Measurements from ENCODE around the gene TPCN1.

TPCN1 gene

GRCh38 chr12:113305281-113305856, 84.1 kb downstream of the TPCN1 start:
- H3K4me3 ChIP-seq (ENCODE audit: low read depth, low read length) = no peak overlapping the region
- H3K36me3 ChIP-seq (ENCODE audit: control insufficient read depth in 2 of 2, insufficient read depth in 1 of 2, low read length in 2 of 2) = peaks cover 0 to 25% of the 10 kb centered on the region in 2 experiments; a peak in 1 of 3 replicates
- POLR2A ChIA-PET = interaction anchor here (0.6 to 0.7 kb wide), 2 partner anchors 30 to 36 kb away, joined by 5 to 6 read pairs; partner anchors contain the start of gene SLC8B1
- CTCF ChIA-PET = interaction anchor here (0.7 kb wide), 2 partner anchors 38 to 235 kb away, joined by 3 read pairs; no protein-coding TSS in a partner anchor
- no peaks in the 10 kb centered on the region for H3K9me3 ChIP-seq (ENCODE audit: control insufficient read depth, insufficient read depth, low read depth, low read length)
- H3K27ac ChIP-seq (ENCODE audit: extremely low read depth, low read depth, low read length) = no peak overlapping the region
- no peaks in the 10 kb centered on the region for H3K4me1 ChIP-seq (ENCODE audit: control insufficient read depth, insufficient read depth, low read length)
- TF ChIP-seq EGR2 (tag by site-specific recombination; IDR thresholded peaks at IDR 0.05; ENCODE audit: low read depth) (no peak), ZNF677 (tag by site-specific recombination; IDR thresholded peaks at IDR 0.05) (no peak), ZNF157 (tag by site-specific recombination; IDR thresholded peaks at IDR 0.05) (no peak), ZNF621 (tag by site-specific recombination; IDR thresholded peaks at IDR 0.05) (no peak), ZBTB1 (tag by site-specific recombination; IDR thresholded peaks at IDR 0.05) (no peak), HOXD13 (CRISPR knock-in tag; IDR thresholded peaks at IDR 0.05; ENCODE audit: borderline replicate concordance) (no peak), KLF7 (tag by site-specific recombination; IDR thresholded peaks at IDR 0.05; ENCODE audit: borderline replicate concordance) (no peak), ZNF324 (tag by site-specific recombination; IDR thresholded peaks at IDR 0.05) (no peak), ZNF16 (tag by site-specific recombination; IDR thresholded peaks at IDR 0.05; ENCODE audit: low read depth) (no peak), ZNF132 (tag by site-specific recombination; IDR thresholded peaks at IDR 0.05; ENCODE audit: borderline replicate concordance) (no peak), YY2 (tag by site-specific recombination; IDR thresholded peaks at IDR 0.05) (no peak), ZNF114 (tag by site-specific recombination; IDR thresholded peaks at IDR 0.05) (no peak), ZNF121 (tag by site-specific recombination; IDR thresholded peaks at IDR 0.05) (no peak)
- TF ChIP-seq, protein P1, sequence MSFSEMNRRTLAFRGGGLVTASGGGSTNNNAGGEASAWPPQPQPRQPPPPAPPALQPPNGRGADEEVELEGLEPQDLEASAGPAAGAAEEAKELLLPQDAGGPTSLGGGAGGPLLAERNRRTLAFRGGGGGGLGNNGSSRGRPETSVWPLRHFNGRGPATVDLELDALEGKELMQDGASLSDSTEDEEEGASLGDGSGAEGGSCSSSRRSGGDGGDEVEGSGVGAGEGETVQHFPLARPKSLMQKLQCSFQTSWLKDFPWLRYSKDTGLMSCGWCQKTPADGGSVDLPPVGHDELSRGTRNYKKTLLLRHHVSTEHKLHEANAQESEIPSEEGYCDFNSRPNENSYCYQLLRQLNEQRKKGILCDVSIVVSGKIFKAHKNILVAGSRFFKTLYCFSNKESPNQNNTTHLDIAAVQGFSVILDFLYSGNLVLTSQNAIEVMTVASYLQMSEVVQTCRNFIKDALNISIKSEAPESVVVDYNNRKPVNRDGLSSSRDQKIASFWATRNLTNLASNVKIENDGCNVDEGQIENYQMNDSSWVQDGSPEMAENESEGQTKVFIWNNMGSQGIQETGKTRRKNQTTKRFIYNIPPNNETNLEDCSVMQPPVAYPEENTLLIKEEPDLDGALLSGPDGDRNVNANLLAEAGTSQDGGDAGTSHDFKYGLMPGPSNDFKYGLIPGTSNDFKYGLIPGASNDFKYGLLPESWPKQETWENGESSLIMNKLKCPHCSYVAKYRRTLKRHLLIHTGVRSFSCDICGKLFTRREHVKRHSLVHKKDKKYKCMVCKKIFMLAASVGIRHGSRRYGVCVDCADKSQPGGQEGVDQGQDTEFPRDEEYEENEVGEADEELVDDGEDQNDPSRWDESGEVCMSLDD (tag by site-specific recombination; IDR thresholded peaks at IDR 0.05) = no peak
- TF ChIP-seq, protein P2, sequence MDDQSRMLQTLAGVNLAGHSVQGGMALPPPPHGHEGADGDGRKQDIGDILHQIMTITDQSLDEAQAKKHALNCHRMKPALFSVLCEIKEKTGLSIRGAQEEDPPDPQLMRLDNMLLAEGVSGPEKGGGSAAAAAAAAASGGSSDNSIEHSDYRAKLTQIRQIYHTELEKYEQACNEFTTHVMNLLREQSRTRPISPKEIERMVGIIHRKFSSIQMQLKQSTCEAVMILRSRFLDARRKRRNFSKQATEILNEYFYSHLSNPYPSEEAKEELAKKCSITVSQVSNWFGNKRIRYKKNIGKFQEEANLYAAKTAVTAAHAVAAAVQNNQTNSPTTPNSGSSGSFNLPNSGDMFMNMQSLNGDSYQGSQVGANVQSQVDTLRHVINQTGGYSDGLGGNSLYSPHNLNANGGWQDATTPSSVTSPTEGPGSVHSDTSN (CRISPR knock-in tag; IDR thresholded peaks at IDR 0.05) = no peak
- TF ChIP-seq, protein P3, sequence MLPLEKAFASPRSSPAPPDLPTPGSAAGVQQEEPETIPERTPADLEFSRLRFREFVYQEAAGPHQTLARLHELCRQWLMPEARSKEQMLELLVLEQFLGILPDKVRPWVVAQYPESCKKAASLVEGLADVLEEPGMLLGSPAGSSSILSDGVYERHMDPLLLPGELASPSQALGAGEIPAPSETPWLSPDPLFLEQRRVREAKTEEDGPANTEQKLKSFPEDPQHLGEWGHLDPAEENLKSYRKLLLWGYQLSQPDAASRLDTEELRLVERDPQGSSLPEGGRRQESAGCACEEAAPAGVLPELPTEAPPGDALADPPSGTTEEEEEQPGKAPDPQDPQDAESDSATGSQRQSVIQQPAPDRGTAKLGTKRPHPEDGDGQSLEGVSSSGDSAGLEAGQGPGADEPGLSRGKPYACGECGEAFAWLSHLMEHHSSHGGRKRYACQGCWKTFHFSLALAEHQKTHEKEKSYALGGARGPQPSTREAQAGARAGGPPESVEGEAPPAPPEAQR (tag by site-specific recombination; IDR thresholded peaks at IDR 0.05) = no peak

DNA sequence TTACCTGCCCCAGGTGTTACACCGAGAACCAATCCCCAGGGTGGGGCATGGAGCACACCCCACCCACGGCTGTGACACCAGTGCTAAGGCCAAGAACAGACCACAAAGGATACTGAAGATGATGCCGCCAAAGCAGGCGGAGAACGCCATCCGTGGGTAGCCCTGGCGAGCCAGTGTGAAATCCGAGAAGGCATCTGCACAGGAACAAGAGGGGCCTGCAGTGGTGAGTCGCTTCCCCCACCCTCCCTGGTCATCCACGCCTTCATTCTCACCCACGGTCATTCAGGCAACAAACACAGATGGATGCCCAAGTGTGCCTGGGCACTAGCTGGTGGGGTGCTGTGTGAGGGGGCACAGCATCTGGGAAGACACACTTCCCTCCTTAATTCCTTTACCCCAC, 85.1 kb downstream of the TPCN1 start:
- no peak overlapping the region for H3K4me3 ChIP-seq (ENCODE audit: low read depth, low read length)
- H3K4me1 ChIP-seq (ENCODE audit: control insufficient read depth, insufficient read depth, low read length) = no peaks in the 10 kb centered on the region
- POLR2A ChIA-PET = no interaction called here
- no peak overlapping the region for H3K27ac ChIP-seq (ENCODE audit: extremely low read depth, low read depth, low read length)
- no peaks in the 10 kb centered on the region for H3K9me3 ChIP-seq (ENCODE audit: control insufficient read depth, insufficient read depth, low read depth, low read length)
- CTCF ChIA-PET = no interaction called here
- H3K36me3 ChIP-seq (ENCODE audit: control insufficient read depth in 2 of 2, insufficient read depth in 1 of 2, low read length in 2 of 2) = peaks cover 0 to 25% of the 10 kb centered on the region in 2 experiments; a peak in 1 of 3 replicates
- no peak for TF ChIP-seq SALL2 (tag by site-specific recombination; IDR thresholded peaks at IDR 0.05; ENCODE audit: borderline replicate concordance)
- TF ChIP-seq, protein P4, sequence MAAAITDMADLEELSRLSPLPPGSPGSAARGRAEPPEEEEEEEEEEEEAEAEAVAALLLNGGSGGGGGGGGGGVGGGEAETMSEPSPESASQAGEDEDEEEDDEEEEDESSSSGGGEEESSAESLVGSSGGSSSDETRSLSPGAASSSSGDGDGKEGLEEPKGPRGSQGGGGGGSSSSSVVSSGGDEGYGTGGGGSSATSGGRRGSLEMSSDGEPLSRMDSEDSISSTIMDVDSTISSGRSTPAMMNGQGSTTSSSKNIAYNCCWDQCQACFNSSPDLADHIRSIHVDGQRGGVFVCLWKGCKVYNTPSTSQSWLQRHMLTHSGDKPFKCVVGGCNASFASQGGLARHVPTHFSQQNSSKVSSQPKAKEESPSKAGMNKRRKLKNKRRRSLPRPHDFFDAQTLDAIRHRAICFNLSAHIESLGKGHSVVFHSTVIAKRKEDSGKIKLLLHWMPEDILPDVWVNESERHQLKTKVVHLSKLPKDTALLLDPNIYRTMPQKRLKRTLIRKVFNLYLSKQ (tag by site-specific recombination; IDR thresholded peaks at IDR 0.05; ENCODE audit: borderline replicate concordance) = no peak
- no peak for TF ChIP-seq ZNF660 (tag by site-specific recombination; IDR thresholded peaks at IDR 0.05)
- TF ChIP-seq ZEB2 (tag by site-specific recombination; IDR thresholded peaks at IDR 0.05) = peak; percentile 37; the same call in 1 of the 2 replicates
- TF ChIP-seq KLF1 (tag by site-specific recombination; IDR thresholded peaks at IDR 0.05) = peak; percentile 15; the same call in 1 of the 2 replicates
- TF ChIP-seq PATZ1 (tag by site-specific recombination; IDR thresholded peaks at IDR 0.05) = peak; percentile 51; the same call in 1 of the 2 replicates
- peak; percentile 95 for TF ChIP-seq EGR2 (tag by site-specific recombination; IDR thresholded peaks at IDR 0.05; ENCODE audit: low read depth)
- TF ChIP-seq BCL11A (tag by site-specific recombination; IDR thresholded peaks at IDR 0.05; ENCODE audit: low read depth) = no peak
- TF ChIP-seq ZBTB21 (tag by site-specific recombination; IDR thresholded peaks at IDR 0.05) = no peak
- TF ChIP-seq ZNF707 (tag by site-specific recombination; IDR thresholded peaks at IDR 0.05) = no peak
- 0 out of 2 replicates have a peak, but pooled peaks have one; percentile 20 for TF ChIP-seq GLIS2 (tag by site-specific recombination; IDR thresholded peaks at IDR 0.05)
- no peak for TF ChIP-seq YY1 (tag by site-specific recombination; IDR thresholded peaks at IDR 0.05)

All from HEK293 (cell line).